ENCODE results near the gene DTX1.

DNA sequence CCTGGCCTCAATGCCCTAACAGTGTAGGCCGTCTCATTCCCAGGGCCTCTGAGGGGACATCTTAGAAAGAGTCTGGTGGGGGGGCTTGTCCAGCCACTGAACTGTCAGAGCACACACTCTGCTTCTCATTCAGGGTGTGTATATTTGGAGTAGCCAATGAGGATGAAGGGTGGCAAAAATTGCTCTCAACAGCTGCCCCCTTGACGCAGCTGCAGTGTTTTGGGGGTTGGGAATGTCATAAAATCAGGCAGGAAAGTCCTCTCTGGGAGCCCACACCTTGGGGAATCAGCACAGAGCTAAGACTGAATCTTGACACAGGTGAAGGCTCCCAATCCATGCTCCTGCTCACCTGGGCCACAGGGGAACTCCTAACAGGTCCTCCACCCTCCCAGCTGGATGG, 77.5 kb downstream of the DTX1 start:
- TF ChIP-seq, protein P1, sequence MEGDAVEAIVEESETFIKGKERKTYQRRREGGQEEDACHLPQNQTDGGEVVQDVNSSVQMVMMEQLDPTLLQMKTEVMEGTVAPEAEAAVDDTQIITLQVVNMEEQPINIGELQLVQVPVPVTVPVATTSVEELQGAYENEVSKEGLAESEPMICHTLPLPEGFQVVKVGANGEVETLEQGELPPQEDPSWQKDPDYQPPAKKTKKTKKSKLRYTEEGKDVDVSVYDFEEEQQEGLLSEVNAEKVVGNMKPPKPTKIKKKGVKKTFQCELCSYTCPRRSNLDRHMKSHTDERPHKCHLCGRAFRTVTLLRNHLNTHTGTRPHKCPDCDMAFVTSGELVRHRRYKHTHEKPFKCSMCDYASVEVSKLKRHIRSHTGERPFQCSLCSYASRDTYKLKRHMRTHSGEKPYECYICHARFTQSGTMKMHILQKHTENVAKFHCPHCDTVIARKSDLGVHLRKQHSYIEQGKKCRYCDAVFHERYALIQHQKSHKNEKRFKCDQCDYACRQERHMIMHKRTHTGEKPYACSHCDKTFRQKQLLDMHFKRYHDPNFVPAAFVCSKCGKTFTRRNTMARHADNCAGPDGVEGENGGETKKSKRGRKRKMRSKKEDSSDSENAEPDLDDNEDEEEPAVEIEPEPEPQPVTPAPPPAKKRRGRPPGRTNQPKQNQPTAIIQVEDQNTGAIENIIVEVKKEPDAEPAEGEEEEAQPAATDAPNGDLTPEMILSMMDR (conservative IDR thresholded peaks at IDR 0.05; ENCODE audit: low read depth, low read length) = no peak
- no peak for TF ChIP-seq EZH2 (IDR thresholded peaks at IDR 0.05; ENCODE audit: borderline replicate concordance, low read depth, low read length, poor library complexity, severe bottlenecking)
